ENCODE measurements around the gene GSDMA.
A peak's percentile ranks its signal among the peaks of the same experiment; 100 is the strongest.
"Not testable (repeated sequence)": the region's sequence is repeated elsewhere in the genome, so short reads cannot be mapped to it uniquely, and the experiment has no call there.

The GSDMA gene

DNA sequence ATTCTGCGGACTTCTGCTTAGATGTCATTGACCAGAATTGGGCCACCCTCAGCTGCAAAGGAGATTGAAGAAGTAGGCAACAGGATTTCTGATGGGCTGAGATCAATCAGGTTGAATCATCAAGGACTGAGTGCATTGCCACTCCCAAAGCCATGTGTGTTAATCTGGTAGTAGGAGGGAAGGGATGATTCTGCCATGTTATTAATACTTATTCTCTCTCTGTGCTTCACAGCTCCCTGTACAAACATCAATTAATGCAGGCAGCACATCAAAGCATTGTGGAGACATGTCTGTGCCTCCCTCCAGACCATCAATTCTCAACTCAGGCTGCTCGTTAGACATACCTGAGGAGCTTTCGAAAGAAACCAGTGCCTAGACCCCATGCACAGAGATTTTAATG is 23.7 kb upstream of the GSDMA start:
- H3K4me3 ChIP-seq (ENCODE audit: low read depth, low read length), result no peak overlapping the region
- no peak for DNase-seq (ENCODE audit: low read depth)
- TF ChIP-seq, protein P1, sequence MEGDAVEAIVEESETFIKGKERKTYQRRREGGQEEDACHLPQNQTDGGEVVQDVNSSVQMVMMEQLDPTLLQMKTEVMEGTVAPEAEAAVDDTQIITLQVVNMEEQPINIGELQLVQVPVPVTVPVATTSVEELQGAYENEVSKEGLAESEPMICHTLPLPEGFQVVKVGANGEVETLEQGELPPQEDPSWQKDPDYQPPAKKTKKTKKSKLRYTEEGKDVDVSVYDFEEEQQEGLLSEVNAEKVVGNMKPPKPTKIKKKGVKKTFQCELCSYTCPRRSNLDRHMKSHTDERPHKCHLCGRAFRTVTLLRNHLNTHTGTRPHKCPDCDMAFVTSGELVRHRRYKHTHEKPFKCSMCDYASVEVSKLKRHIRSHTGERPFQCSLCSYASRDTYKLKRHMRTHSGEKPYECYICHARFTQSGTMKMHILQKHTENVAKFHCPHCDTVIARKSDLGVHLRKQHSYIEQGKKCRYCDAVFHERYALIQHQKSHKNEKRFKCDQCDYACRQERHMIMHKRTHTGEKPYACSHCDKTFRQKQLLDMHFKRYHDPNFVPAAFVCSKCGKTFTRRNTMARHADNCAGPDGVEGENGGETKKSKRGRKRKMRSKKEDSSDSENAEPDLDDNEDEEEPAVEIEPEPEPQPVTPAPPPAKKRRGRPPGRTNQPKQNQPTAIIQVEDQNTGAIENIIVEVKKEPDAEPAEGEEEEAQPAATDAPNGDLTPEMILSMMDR (conservative IDR thresholded peaks at IDR 0.05; ENCODE audit: low read depth, low read length), result no peak

DNA sequence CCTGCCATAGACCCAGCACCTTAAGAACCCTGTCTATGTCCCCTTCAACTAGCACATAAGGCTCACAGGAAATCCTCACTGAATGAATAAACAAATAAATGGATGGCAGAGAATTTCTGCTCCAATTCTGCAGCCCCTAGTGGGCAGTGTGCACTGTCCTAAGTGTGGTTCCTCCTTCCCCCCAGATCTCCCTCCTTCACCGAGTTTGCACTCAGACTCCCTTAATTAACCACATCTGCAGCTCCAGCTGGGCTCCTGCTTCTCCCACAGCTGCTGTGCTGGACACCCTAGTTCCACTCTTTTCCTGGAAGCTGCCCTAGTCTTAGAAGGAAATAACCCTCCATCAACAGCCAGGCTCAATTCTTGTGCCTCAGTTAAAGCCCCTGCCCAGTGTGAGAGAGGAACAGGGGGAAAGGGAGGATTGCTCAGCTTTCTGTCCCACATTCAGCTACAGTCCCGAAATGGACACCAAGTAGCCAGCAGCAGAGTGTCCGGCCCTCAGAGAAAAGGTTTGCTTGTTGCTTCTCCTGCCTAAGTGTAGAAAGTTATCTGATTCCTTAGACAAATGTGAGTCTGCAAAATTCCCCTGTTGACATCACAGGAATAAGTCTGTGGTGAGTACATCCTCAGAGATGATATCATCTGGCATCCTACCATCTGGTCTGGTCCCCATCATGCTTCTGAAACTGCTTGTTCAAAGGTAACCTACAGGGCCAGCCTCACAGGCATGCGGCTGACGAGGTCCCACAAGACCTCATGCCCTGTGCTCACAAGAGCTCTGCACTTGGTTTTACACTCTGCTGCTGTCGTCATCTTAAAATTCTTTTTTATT is 23.0 kb upstream of the GSDMA start:
- TF ChIP-seq, protein P1 (conservative IDR thresholded peaks at IDR 0.05; ENCODE audit: low read depth, low read length), result peak; percentile 79

DNA sequence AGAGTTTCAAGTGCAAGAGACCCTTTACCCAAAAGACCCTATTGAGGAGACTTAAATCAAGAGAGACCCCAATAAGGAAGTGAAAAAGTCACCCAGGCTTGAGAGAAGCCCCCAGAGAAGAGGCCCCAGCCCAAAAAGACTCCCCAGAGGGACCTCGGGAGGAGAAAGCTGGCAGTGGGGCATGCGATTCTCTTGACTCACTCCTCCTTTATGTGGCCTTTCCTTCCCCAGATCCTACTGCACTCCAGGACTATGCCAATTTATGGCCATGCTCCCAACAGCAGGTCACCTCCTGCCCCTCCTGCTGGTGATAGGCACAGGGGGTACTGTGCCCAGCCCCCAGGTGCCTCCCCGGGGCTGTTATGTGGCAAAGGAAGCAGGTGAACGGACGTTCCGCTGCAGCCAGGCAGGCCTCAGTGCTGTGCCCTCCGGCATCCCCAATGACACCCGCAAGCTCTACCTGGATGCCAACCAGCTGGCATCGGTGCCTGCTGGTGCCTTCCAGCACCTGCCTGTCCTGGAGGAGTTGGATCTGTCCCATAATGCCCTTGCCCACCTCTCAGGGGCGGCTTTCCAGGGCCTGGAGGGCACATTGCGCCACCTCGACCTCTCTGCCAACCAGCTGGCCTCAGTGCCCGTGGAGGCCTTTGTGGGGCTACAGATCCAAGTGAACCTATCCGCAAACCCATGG is 19.0 kb upstream of the GSDMA start:
- no peak overlapping the region for H3K4me3 ChIP-seq (ENCODE audit: low read depth, low read length)
- no peak for DNase-seq (ENCODE audit: low read depth)
- TF ChIP-seq, protein P1 (conservative IDR thresholded peaks at IDR 0.05; ENCODE audit: low read depth, low read length), result no peak

More for the DNA sequence above, 23.0 kb upstream of the GSDMA start:
- no peak overlapping the region for H3K4me3 ChIP-seq (ENCODE audit: low read depth, low read length)
- DNase-seq (ENCODE audit: low read depth), result peak; percentile 94

DNA sequence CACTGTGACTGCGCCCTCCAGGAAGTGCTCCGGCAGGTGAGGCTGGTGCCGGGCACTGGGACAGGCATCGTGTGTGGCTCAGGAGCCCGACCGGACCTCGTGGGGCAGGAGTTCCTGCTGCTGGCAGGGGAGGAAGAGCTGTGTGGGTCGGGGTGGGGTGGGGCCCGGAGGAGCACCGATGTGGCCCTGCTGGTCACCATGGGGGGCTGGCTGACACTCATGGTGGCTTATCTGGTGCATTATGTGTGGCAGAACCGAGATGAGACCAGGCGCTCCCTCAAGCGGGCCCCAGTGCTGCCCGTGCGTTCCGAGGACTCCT is 18.5 kb upstream of the GSDMA start:
- H3K4me3 ChIP-seq (ENCODE audit: low read depth, low read length), result no peak overlapping the region
- no peak for DNase-seq (ENCODE audit: low read depth)
- TF ChIP-seq, protein P1 (conservative IDR thresholded peaks at IDR 0.05; ENCODE audit: low read depth, low read length), result no peak

DNA sequence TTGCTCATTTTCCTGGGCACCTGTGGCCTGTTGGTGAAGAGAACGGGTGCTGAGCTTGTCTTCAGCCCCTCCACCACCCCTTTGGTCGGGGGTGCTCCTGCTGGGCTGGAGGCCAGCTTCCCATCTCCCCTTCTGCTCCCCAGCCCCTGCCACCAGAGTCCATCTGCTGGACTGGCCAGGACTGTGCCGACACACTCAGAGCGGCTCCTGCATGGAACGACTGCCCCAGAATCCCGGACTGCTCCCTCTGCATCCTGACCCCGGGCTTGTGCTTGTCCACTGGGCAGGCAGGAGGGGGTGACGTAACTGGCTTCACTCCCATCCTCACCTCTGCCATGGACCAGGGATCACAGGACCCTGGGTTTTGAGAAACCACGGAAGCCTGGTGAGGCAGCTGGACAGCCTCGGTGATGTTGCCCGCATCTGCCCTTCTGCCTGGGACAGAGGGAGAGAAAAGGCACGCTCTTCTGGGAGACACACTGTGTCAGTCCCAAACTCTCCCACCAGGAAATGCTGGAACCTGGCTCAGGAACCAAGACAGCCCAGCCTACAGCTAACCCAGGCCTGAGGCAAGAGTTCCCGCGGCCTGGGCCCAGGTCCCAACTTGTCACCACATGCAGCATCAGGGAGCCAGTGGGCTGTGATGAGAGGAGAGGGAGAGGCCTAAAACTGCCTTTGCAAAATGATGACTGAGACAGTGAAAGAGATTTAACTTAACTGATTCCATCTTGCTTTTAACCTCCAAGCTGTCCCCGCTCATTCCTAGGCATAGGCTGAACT is 16.1 kb upstream of the GSDMA start:
- no peak for DNase-seq (ENCODE audit: low read depth)
- H3K4me3 ChIP-seq (ENCODE audit: low read depth, low read length), result no peak overlapping the region
- TF ChIP-seq, protein P1 (conservative IDR thresholded peaks at IDR 0.05; ENCODE audit: low read depth, low read length), result no peak

DNA sequence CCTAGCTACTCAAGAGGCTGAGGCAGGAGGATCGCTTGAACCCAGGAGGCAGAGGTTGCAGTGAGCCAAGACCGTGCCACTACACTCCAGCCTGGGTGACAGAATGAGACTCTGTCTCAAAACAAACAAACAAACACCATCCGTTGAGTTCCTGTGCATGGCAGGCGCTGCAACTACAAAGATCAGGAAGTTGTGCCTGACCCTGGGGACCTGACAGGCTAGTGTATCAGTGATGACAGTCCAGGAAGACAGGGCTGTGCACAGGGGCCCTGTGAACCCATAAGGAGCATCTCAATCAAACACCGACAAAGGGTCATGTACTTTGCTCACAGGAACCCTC is 14.3 kb upstream of the GSDMA start:
- not testable (repeated sequence) for DNase-seq (ENCODE audit: low read depth)

DNA sequence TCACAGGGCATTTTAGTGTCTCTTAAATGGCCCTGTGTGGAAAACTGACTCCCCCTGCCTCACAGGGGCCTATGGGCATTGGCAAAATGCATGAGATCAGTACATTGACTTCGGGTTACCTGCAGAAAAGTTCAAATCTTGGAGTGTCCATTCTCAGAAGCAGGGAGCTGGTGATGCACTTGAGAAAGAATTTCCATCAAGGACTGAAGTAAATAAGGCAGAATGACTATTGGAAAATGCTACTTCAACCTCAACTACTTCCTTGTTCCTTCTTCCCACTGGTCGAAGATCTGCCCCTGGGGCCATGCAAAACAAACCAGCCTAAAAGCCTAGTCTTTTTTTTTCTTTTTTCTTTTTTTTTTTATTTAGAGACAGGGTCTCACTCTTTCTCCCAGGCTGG is 13.8 kb upstream of the GSDMA start:
- TF ChIP-seq, protein P1 (conservative IDR thresholded peaks at IDR 0.05; ENCODE audit: low read depth, low read length), result no peak
- DNase-seq (ENCODE audit: low read depth), result no peak
- H3K4me3 ChIP-seq (ENCODE audit: low read depth, low read length), result no peak overlapping the region

More for the DNA sequence above, 14.3 kb upstream of the GSDMA start:
- not testable (repeated sequence) for H3K4me3 ChIP-seq (ENCODE audit: low read depth, low read length)
